HepG2 (cell line): Measurements from ENCODE around the gene SFMBT1. TPM values are rescaled to one million over a fixed set of nuclear protein-coding genes. Genes with fewer than 3 reads are reported as not detected.

ENCODE experiments used
- AGO2 ChIP-seq: fragments of 200-400 bp; formaldehyde crosslinking; optimal IDR thresholded peaks from 2 replicates; pipeline ENCODE3; 2017; ENCODE audit warnings: mild to moderate bottlenecking, low read depth, low read length, moderate library complexity
- ARID2 ChIP-seq: sonication (generic); formaldehyde crosslinking; IDR thresholded peaks from 2 replicates; pipeline ENCODE4 v1.8.1; 2022; ENCODE audit warnings: mild to moderate bottlenecking, missing genetic modification reagents, borderline replicate concordance
- ETV5 ChIP-seq: IDR thresholded peaks from 2 replicates; pipeline ENCODE4 v1.6.1; 2018; ENCODE audit warnings: missing biosample characterization, missing genetic modification reagents, inconsistent platforms, borderline replicate concordance
- FOXC1 ChIP-seq: sonication (generic); formaldehyde crosslinking; IDR thresholded peaks from 2 replicates; pipeline ENCODE4 v1.8.0; 2022; ENCODE audit warnings: mild to moderate bottlenecking, missing genetic modification reagents, borderline replicate concordance
- HDAC1 ChIP-seq: sonication (generic); formaldehyde crosslinking; IDR thresholded peaks from 2 replicates; pipeline ENCODE4 v1.5.1; 2020; ENCODE audit warnings: mild to moderate bottlenecking, missing genetic modification reagents
- HDAC2 ChIP-seq: sonication (generic); formaldehyde crosslinking; IDR thresholded peaks from 2 replicates; pipeline ENCODE4 v1.4.0; 2020; ENCODE audit warnings: missing genetic modification reagents
- HNF1B ChIP-seq: sonication (generic); formaldehyde crosslinking; IDR thresholded peaks from 2 replicates; pipeline ENCODE4 v1.5.1; 2020; ENCODE audit warnings: mild to moderate bottlenecking, moderate library complexity, missing genetic modification reagents
- KLF9 ChIP-seq: IDR thresholded peaks from 2 replicates; pipeline ENCODE4 v1.6.1; 2016; ENCODE audit warnings: low read depth
- MEF2D ChIP-seq: sonication (generic); formaldehyde crosslinking; IDR thresholded peaks from 2 replicates; pipeline ENCODE4 v1.5.1; 2020; ENCODE audit warnings: mild to moderate bottlenecking, missing genetic modification reagents
- MTERF4 ChIP-seq: sonication (generic); formaldehyde crosslinking; IDR thresholded peaks from 2 replicates; pipeline ENCODE4 v1.8.0; 2023; ENCODE audit warnings: mild to moderate bottlenecking, missing genetic modification reagents
- NFE2 ChIP-seq: sonication (generic); formaldehyde crosslinking; IDR thresholded peaks from 2 replicates; pipeline ENCODE4 v1.4.0; 2020; ENCODE audit warnings: missing genetic modification reagents
- PAF1 ChIP-seq: IDR thresholded peaks from 2 replicates; pipeline ENCODE4 v1.6.1; 2016; ENCODE audit warnings: missing genetic modification reagents, missing compliant biosample characterization
- TFDP1 ChIP-seq: IDR thresholded peaks from 2 replicates; pipeline ENCODE4 v1.6.1; 2016; ENCODE audit warnings: missing compliant biosample characterization, missing genetic modification reagents, borderline replicate concordance
- ZNF142 ChIP-seq: sonication (generic); formaldehyde crosslinking; IDR thresholded peaks from 2 replicates; pipeline ENCODE4 v1.4.0; 2020; ENCODE audit warnings: missing genetic modification reagents
- ZNF687 ChIP-seq: sonication (generic); formaldehyde crosslinking; IDR thresholded peaks from 2 replicates; pipeline ENCODE4 v1.5.1; 2020; ENCODE audit warnings: mild to moderate bottlenecking, missing genetic modification reagents, moderate library complexity
- ZNF878 ChIP-seq: sonication (generic); formaldehyde crosslinking; IDR thresholded peaks from 2 replicates; pipeline ENCODE4 v1.8.1; 2023; ENCODE audit warnings: mild to moderate bottlenecking, missing genetic modification reagents, moderate library complexity
- polyA plus RNA-seq, 8 experiments: library from polyadenylated mRNA; depleted of rRNA in 3 of 8; stranded (reverse) in 7 of 8; unstranded in 1 of 8; fragments of >200 nt; fragmentation: Illumina TruSeq in 4 of 8; extraction: Trizol in 4 of 8; gene quantifications; 2 replicates each; pipeline versions ENCODE4 v1.2.1 to v1.2.3, GENCODE V29; 2011 to 2016; ENCODE audit warnings: low read depth in 4 of 8, missing spikeins in 1 of 8, mixed read lengths in 1 of 8; ENCODE audit not compliant: insufficient read depth in 1 of 8
- total RNA-seq, 5 experiments: library from RNA; depleted of rRNA; stranded (reverse); fragments of >200 nt; fragmentation: Illumina TruSeq; extraction: Trizol; gene quantifications; 2 replicates each; pipeline ENCODE4 v1.2.3, GENCODE V29; 2016; ENCODE audit warnings: low read depth in 1 of 5

Gene SFMBT1
- total and polyA plus RNA-seq, 2 of the 13 experiments (the other 11 are each of a cell fraction or from before 2014, with no cell fraction given): 3.8 to 12.8 TPM

GRCh38 chr3:53071882-53072431 is 26.1 kb upstream of the SFMBT1 start (continued):
- TF ChIP-seq MEF2D: no peak
- peak; percentile 16; the same call in 1 of the 2 replicates for TF ChIP-seq HDAC1
- TF ChIP-seq ARID2 (CRISPR knock-in tag): no peak
- no peak for TF ChIP-seq HDAC2
- TF ChIP-seq MTERF4 (CRISPR knock-in tag): 0 out of 2 replicates have a peak, but pooled peaks have one; percentile 39
- TF ChIP-seq NFE2 (CRISPR knock-in tag): no peak
- TF ChIP-seq HNF1B (CRISPR knock-in tag): peak; percentile 50; the same call in 1 of the 2 replicates
- no peak for TF ChIP-seq ZNF142
- peak; percentile 59 for TF ChIP-seq ZNF687 (CRISPR knock-in tag)
- TF ChIP-seq KLF9 (CRISPR knock-in tag): no peak
- no peak for TF ChIP-seq ETV5 (CRISPR knock-in tag)
- peak; percentile 34; the same call in 1 of the 2 replicates for TF ChIP-seq TFDP1
- TF ChIP-seq ZNF878 (CRISPR knock-in tag): 0 out of 2 replicates have a peak, but pooled peaks have one; percentile 24
- TF ChIP-seq PAF1 (CRISPR knock-in tag): no peak
- TF ChIP-seq AGO2: no peak
- peak; percentile 0; the same call in 1 of the 2 replicates for TF ChIP-seq FOXC1 (CRISPR knock-in tag)
